GM18519 (cell line): ENCODE data around the gene SYNJ2.
"Not testable (repeated sequence)": the region's sequence is repeated elsewhere in the genome, so short reads cannot be mapped to it uniquely, and the experiment has no call there.

ENCODE experiments used
- ATAC-seq: cut with Tn5 transposase; IDR thresholded peaks from one replicate; pipeline ENCODE4 v1.9.1; 2021; ENCODE audit warnings: mild to moderate bottlenecking, moderate library complexity; ENCODE audit not compliant: unreplicated experiment, low FRiP score

Gene SYNJ2

GRCh38 chr6:157955675-157956074 is 26.0 kb upstream of the SYNJ2 start:
- no peak for ATAC-seq

- ATAC-seq = no peak
Observed at GRCh38 chr6:157956171-157956730, 25.4 kb upstream of the SYNJ2 start.

- ATAC-seq = no peak
Observed at GRCh38 chr6:157959451-157960227, 22.0 kb upstream of the SYNJ2 start.

- no peak for ATAC-seq
Observed at GRCh38 chr6:157961153-157961831, 20.4 kb upstream of the SYNJ2 start.

- no peak for ATAC-seq
Observed at GRCh38 chr6:157961832-157962575, 19.7 kb upstream of the SYNJ2 start.

- no peak for ATAC-seq
Observed at GRCh38 chr6:157962601-157963302, 18.9 kb upstream of the SYNJ2 start.

GRCh38 chr6:157964100-157964499 is 17.6 kb upstream of the SYNJ2 start:
- ATAC-seq = no peak

GRCh38 chr6:157965387-157965786 is 16.3 kb upstream of the SYNJ2 start:
- no peak for ATAC-seq

GRCh38 chr6:157966589-157966977 is 15.1 kb upstream of the SYNJ2 start:
- no peak for ATAC-seq

- ATAC-seq = no peak
Observed at GRCh38 chr6:157967020-157967419, 14.6 kb upstream of the SYNJ2 start.

- no peak for ATAC-seq
Observed at GRCh38 chr6:157967486-157967885, 14.2 kb upstream of the SYNJ2 start.

GRCh38 chr6:157972177-157972576 is 9.5 kb upstream of the SYNJ2 start:
- ATAC-seq = not testable (repeated sequence)

- no peak for ATAC-seq
Observed at GRCh38 chr6:157974341-157974894, 7.2 kb upstream of the SYNJ2 start.

GRCh38 chr6:157974967-157975366 is 6.7 kb upstream of the SYNJ2 start:
- no peak for ATAC-seq

GRCh38 chr6:157975456-157975855 is 6.2 kb upstream of the SYNJ2 start:
- no peak for ATAC-seq

- ATAC-seq = no peak
Observed at GRCh38 chr6:157976345-157977175, 5.1 kb upstream of the SYNJ2 start.

- no peak for ATAC-seq
Observed at GRCh38 chr6:157977176-157977804, 4.4 kb upstream of the SYNJ2 start.

GRCh38 chr6:157978021-157978783 is 3.5 kb upstream of the SYNJ2 start:
- ATAC-seq = no peak
